T-helper 1 cell (primary cell): ENCODE data around the gene CORO1C.

ENCODE experiments used
- DNase-seq, 5 donors: peaks; one replicate each; pipeline ENCODE4 v3.0.0-alpha.2; 2012 to 2020

Gene CORO1C

DNA sequence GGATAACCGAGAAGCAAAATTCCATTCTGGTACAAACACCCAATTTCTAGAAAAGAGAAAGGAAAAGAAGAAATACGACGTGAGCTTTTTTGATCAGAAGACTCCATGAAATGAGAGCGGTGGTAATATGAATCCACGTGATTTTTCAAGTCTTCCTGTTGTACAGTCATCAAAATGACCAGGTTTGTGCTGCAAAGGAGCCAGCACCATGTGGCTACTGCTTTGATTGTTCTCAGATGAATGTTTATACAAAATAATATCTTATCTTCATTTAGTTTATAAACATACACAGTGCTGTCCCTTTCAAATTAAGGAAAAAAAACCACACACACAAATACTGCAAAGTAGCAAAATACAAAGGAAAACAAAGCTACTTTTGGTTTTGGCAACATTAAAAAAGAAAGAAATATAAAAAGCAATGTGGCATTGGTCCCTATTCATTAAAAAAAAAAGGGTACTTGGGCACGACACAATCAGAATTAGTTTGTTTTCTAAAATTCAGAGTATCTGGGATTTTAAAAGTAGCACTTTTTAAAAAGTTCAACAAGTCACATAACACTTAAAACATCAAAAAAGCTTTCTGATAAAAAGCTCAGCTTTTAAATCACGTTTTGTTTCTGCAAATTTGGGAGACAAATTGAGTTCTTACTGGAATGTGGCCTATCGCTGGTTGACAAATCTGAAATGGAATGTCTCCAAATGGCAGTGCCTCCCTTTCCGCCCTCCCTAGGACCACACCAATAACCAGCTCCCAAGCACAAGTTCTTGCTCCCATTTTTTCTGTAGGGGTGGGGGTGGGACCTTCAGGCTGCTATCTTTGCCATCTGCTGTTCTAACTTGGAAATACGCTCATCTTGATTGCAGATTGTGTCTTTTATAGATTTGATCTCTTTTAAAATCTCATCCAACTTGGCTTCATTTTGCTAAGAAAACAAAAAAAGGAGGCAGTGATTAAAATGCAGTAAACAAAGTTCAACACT is 84.4 kb downstream of the CORO1C start:
- DNase-seq: peak in 1 of 5 donors; percentile 16

DNA sequence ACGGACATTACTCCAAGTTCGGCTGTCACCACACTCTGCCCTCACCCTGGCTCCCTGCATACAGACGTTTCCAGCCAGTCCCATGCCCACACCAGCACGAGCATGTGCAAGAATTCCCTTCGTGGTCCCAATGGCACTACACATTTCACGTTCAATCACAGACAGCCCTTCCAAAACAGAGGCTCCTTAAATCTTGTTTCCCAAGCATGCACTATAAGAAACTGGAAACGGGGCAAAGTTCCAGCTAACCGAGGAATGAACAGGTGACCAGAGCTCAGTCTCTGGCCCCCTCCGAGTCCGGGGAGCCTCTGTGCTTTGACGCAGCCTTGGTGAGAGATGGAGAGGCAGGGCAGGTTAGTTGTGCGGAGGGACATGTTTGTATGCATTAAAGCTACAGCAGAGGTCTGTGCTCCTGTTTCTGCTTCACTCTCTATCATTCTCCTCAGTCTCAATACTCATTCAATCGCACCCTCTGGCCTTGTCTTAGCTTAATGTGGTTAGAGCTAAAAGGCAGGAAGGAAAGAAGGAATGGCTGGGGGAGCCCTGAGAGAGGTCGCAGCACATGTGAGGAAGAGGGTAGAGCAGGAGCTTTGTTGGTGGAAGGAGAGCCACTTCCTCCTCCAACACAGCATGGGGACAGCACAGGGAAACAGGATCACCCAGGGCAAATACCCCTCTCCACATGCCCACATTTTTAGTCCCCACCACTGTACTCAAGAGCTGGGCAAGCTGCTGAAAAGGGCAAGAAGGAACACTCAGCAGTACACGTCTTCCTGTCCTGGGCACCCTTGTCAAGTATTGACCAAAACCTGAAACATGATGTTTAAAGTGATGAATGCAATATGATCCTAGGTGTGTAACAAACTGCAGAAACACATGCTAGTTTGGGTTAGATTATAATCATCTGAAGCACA is 85.4 kb downstream of the CORO1C start:
- DNase-seq: no peak

DNA sequence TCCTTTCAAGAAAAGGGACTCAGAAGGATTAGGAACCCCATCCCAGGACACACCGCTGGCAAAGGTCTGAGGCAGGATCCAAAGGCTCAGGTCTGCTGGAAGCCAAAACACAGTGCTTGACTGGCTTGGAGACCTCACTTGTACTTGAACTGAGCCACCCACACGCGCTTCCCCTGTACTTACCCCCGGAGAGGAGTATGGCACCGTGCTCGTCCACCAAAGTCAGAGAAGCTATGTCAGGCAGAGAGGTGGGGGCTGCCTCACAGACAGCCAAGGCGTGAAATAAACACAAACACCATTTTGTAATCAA is 86.6 kb downstream of the CORO1C start:
- DNase-seq: no peak

DNA sequence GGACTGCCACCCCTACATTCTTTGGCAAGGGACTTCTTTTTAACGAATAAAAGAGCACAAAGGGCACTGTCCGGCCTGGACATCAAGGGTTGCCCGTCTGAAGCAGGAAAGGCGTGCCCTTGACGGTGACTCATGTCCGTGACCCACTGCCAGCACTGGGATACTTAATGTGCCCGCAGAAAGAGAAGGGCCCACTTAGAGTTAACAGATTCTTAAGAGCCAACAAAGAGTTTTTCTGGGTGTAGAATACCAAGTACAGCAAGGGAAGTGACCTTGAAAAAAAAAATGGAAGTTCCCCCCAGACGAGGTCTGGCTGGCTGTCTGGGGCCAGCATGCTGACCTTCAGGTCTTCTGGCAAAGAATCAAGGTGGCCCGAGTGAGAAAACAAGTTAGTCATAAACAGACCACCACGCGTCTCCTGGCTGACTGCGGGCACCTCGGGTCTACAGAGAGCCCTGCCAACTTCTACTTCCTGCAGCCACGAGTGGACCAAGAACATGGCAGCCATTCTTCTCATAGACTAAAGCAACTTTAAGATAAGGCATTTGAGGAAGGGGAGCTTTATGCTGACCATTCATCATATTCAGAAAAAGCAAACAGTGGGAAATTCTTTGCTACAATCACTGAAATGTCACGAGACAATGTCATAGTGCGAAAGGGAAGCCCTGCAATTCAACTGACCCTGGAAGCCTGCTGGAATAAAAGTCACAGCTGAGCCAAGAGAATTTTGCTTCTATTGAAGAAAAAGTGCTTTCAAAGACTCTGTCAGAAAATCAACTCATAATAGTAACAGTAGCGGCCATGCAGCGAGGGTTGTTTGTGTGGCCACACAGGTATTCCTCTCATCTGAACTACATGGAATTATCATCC is 87.1 kb downstream of the CORO1C start:
- DNase-seq: no peak

DNA sequence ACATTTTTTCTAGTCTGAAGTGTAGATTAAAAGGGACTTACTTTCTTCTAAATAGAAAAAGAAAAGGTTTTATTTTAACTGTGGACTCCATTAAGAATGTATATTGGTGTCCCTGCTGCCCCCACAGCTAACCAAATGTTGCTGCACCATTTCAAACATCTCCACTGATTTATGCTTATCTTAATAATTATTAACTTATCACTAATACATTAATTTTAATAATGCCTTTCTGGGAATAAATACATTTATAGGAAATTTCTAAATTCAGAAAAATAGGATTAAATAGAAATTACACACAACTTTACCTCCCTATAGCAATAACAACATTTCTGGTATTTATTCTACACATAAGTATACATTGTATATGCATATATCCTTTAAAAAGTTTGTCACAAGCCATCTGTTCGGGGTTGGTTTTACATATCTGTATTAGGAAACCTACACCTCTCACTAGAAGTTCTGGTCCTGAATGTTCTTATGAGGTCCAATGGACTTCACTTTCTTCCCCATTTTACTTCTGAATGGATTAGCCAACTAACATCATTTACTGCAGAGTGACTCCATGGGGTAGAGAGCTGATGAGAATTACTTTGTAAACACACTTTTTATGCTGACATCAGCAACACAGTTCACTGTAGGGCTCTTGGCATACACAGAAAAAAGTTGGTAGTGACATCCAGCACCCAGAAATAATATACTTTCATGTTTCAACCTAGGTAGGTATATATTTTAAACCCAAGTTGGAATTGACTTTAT is 88.2 kb downstream of the CORO1C start:
- DNase-seq: no peak

DNA sequence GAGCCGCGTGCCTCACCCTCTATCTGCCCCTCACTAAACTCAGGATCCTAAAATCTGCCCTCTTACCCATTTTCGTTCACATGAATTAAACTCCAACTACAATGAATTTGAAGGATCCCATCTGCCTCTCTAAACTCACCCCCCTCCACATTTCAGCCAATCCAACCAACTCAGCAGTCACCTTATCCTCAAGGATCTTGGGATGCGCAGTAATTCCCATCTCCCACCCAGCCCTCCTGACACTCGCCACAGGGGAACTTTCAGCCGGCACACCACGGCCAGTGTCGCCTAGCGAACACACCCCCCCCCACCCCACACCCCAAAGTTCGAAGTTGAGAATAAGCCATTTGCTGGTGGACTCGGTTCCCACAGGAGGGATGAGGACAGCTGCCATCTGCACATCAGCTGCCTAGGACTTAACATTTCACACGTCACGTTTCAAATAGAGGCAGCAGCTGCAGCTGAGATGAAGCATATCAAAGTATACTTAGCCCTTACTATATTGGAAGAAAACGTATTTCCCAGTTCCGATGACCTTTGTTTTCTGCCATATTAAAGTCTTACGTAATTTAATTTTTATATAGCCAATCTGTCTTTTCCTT is 88.9 kb downstream of the CORO1C start:
- no peak for DNase-seq

DNA sequence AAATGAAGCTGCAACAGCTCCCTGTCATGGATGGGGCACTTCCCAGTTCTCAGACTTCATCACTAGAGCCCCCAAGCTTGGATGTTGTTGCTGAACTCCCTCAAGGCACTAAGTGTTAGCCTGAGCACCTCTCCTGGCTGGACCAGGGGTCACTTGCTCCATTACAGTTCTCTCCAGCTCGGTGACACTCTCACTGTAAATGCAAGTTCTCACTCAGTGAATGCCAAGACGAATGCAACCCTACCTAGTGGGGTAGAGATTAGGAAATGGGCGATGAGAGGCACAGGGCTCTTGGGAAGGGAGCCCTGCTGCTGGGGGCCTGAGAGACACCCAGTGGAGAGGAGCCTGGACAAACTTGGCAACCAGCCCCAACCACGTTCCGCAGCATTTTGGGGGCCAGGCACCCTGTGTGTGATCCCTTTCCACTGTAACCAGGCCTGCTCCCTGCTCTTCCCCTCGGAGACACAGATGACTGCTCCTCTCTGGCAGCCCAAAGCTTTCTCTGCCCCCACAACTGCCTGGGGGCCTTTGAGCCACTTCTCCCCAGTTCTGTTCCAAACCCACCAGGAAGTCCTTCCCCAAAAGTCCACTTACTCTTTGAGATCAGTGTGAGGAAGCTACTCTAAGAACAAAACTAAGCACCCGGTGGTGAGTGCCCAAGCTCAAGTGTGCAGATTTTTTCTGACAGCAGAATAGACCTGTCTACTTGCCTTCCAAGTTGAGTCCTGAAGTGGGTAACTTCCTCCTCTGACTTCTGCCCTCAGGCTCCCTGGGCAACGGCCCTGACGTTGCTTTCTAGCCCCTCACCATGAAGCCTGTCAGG is 89.7 kb downstream of the CORO1C start:
- no peak for DNase-seq

DNA sequence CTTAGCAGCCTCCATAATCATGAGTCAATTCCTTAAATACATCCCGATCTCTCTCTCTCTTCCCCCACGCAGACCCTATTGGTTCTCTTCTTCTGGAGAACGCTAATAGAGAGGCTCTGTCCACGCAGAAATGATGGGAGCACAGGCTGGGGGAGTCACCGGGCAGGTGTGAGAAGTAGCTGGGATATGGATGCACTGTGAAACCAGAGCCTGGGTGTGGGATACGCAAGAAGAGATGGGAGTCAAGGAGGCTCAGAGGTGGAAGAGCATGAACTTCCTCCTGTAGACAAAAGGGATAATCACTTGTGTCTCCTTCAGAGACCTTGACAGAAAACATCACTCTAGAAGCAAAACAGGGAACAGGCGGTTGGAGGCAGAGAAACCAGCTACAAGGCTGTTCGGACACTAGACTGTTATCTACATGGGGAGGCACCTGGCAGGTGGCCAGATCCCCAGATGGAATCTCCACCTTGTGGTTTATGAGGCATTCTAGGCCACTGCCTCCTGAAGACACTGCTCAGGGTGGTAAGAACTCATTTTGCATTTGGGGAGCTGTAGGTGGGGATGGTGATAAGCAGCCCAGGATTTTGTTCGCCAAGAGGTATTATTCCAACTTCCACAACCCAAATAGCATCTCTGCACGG is 90.4 kb downstream of the CORO1C start:
- DNase-seq: no peak

DNA sequence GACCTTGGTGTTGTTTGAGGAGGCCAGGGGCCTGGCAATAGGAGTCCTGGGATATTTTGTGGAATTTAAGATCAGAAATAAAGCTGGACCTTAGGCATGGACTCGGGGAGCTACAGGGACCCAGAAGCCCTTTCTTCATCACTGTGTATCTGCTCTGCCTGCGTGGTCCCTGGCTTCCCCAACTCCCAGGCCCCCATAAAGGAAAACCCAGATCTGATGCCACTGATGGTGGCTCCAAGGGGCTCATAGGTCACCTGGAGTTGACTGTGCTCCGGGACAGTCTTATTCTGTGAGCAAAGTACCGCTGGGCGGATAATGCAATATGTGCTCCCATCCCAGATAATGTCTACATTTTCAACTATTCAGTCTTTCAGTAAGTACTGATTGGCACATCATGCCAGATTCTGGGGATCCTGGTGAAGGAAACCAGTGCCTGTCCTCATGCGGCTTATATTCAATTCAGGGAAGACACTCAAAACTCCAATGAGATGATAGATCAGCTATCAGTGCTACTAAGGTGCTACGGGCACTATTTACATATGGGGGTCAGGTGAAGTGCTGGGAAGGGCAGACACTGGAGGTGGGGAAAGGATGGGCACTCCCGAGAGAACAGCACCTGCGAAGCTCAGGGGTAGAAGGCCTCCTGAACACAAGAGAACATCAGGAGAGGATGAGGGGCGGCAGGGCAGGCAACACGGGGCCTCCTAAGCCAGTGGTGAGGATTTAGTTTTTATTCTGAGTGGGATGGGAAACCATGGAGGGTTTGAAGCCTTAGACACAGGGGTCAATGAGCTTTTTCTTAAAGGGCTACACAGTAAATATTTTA is 92.1 kb downstream of the CORO1C start:
- no peak for DNase-seq

DNA sequence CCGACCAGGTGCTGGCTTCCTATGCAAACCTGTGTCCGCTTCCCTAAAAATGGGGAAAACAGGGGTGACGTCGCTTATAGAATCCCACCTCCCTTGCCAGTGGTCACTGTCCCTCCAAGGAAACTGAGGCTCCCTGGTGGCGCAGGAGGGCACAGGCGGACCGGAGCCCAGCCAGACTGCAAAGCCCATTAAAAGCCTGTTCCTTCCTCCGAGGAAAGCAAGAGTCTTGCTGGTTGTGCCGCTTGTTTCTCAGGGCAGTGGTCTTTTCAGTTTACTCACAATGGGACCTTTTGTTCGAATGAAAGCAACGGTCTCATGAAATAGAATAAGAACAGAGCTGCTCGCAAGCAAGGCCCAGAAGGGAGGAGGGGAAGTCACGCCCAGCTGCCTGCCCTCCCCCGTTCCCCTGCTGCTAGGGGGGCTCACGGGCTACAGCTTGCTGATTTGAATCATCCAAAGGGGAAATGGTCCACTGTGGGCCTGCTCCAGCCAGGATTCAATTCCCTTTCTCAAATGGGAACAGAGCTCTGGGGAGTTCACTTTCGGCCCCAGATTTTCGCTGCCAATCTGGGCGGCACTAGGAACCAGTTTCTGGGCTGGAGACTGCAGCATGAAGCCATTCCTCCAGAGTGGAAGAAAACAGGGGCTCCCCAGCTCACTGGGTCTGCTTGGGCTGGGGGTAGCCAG is 93.0 kb downstream of the CORO1C start:
- no peak for DNase-seq

DNA sequence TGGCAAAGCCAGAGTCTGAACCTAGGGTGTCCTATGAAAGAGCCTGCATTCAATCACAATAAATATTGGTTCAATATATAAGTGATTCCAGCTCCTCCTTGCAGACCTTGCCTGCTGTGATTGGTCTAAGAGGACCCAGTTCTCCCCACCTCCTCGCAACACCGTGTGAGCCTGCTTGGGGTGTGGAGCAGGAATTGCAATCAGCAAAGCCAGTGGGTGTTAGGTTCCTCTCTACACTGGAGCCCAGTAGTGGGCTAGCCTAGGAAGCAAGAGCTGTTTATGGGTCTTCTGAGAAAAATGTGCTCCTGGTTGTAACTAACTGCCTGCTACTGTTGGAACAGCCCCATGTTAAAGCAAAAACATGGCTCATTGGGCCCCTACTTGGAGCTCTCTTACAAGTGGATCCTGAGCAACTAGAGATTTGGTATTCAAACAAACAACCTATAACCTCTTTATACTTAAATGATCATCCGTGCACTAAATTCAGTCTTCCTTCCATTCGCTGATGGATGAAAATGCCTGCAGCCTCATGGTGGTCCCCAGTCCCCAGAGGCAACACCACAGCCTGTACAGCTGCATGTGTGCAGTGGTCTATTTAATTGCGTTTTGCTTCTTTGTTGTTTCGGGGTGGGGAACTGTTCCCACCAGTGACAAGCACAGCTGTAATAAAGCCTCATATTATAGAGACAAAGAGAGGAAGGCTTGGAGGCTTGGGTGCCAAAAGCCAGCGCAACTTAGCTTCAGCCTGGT is 93.9 kb downstream of the CORO1C start:
- DNase-seq: no peak

DNA sequence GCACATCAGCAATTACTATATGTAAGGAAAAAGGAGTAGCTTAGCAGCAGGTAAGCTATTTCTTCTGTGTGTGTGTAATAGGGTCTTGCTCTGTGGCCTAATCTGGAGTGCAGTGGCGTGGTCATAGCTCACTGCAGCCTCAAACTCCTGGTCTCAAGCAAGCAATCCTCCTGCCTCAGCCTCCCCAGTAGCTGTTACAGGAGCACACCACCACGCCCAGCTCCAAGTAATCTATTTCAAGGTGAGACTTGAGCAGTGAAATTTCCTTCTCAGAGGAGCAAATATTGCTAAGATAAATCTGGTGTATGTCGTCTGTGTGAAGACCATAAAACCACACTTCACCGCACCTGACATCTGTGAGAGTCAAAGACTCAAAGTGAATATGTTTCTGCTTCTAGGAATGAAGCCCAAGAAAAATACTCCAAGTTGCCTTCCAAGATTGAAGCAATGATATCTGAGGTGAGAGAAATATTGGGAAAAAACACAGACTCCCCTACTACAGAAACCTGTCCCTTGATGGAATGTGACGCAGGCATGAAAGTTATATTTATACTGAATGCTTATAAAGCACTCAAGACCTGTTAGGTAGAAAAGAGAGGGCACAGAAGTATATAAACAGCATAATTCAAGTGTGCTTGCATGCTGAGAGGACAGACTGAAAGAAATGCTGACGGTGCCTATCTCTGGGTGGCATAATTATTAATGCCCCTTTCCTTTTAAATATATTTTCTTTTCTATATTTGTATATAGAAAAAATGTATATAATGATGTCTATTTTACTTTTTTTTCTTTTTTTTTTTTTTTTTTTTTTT is 95.1 kb downstream of the CORO1C start:
- DNase-seq: peak in 1 of 5 donors; percentile 32

DNA sequence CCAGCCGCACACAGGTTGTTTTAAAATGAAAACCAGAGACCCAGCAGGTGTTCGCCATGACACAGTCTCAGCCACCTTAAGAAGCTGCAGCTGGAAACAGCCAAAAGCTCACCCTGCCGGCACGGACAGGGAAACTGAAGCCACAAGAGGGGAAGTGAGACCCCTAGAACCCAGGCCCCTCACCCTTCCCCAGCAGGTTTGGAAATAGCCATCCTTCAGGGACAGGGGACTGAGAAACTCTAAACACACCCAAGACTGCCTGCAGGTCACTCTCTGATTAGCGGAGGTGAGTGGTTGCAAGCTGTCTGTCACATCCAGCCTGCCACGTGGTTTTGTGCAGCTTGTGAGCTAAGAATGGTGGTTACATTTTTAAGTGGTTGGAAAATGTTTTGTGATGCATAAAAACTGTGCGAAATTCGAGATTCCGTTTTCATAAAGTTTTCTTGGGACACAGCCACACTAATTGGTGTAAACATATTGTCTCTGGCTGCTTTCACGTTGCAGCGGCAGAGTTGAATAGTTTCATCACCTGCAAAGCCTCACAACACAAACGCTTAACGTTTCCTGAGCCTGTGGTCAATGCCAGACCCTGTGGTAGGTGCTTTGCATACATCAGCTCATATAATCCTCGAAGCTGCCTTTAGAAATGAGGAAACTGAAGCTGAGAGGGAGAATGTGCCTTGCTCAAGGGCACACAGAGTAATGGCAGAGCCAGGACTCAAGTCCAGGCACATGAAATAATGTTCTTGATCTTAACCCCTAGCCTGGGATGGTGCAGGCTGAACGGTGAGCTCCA is 95.9 kb downstream of the CORO1C start:
- DNase-seq: peak in 2 of 5 donors; percentile 28 to 89

DNA sequence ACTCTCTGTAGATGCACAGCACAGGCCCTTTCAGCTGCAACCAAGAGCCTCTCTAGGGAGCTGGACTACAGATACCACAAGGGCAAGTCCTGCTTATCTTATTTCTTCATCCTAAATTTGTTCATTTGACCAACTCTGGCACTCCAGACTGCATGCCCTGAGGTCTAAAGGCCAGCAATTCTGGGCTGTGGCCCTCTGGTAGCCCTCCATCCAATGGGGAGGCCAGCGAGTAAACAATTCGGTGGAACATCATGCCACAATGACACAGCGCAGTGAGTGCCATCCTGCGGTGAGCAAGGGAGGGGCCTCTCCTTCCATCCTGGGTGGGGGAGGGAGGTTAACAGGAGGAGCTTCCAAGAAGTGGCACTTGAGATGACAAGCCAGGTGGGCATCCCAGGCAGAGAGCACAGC is 97.0 kb downstream of the CORO1C start:
- peak in 1 of 5 donors; percentile 87 for DNase-seq

DNA sequence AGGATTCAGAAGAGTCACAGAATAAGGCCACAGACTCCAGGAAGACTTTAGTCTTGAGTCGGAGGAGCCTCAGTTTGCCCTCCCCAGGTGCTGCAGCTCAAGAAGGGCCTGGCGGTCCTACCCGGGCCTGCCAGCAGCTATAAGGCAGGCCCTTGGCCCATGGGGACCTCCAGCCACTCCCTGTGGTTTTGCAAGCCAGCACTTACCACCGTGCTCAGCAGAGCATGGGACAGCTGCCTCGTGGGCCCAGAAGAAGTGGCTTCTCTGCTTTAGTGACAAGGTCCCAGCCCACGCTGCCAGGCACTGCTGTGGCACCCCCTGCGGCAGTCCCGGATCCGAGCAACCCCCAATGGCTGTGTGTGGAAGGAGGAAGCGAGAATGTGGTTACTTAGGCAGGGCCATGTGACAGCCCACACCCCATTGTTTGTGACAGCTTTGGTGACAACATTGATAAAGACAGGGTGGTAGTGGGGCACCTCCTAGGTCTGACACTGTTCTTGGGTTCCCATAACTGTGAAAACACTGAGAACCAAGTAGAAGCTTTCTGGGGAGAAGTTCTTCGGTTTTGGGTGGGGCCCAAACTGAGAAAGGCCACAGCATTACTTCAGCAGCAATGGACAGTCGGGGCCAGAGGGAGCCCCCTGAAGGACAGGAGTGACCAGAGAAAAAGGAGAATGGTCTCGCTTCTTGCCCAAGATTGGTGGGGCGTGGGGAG is 97.6 kb downstream of the CORO1C start, which contains the start of gene SELPLG:
TSS of gene SELPLG (minus strand) at position 361 of the 715 bp plus-strand sequence. CDS start 9,587 bp downstream, outside the sequence.
- DNase-seq: peak; percentile 66 to 95 (median 77)
